Stimulated activated CD8-positive, alpha-beta memory T cell treated with anti-CD3 and anti-CD28 coated beads, Interleukin-4, amount 100 ng/mL, for 24 hours (primary cell): ENCODE data around the gene PDXP.

Source experiments
- DNase-seq: peaks from one replicate; pipeline ENCODE4 v3.0.0-alpha.2; 2020; ENCODE audit warnings: low read depth

The PDXP gene

DNA sequence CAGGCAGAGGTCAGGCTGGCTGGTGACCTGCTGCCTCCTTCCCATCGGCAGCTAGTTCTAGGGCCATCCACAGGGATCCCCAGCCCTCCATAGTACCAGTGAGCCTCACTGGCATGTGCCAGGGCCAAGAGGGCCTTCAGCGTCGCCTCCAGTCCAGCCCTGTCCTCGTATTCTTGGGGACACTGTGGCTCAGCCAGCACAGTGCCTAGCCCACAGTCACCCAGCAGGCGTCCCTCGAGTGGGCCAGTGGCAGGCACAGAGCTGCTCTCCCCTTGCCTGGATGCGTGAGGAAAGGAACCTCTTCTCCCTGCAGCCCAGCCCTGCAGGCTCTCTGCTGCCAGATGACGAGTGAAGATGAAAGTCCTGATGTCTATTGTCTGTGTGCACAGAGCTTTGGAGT is 29.7 kb upstream of the PDXP start:
- no peak for DNase-seq

DNA sequence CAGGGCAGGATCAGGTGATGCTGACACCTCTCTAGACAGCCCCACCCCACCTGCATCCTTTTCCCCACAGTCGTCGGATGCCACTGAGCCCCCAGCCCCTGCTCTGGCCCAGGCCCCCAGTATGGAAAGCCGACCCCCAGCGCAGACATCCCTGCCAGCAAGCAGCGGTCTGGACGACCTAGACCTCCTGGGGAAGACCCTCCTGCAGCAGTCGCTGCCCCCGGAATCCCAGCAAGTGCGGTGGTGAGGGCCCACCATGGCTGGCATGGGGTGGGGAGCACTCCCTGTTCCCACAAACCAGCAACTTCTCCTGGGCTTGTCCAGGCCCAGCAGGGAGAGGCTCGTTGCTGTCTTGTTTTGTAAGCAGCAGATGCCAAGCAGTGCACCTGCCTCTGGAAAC is 28.6 kb upstream of the PDXP start:
- DNase-seq: no peak

DNA sequence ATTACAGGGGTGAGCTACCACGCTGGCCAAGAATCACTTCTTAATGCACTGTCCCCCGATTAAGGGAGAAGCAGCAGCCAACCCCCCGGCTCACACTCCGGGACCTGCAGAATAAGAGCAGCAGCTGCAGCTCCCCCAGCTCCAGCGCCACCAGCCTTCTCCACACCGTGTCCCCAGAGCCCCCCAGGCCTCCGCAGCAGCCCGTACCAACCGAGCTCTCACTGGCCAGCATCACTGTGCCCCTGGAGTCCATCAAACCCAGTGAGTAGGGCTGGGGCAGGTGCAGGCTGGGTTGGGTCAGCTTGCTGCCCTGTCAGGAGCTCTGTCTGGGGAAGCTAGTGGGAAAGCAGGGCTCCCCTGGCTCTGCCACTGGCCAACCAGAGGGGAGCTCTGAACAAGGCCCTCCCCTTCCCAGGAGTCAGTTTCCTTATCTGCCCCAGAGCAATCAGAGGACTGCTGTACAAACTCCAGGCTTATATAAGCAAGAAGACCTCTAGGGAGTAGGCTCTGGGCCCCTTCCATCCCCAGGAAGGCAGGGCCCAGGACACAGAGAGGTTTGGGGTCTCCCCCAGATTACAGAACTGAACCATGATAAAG is 27.6 kb upstream of the PDXP start:
- no peak for DNase-seq

DNA sequence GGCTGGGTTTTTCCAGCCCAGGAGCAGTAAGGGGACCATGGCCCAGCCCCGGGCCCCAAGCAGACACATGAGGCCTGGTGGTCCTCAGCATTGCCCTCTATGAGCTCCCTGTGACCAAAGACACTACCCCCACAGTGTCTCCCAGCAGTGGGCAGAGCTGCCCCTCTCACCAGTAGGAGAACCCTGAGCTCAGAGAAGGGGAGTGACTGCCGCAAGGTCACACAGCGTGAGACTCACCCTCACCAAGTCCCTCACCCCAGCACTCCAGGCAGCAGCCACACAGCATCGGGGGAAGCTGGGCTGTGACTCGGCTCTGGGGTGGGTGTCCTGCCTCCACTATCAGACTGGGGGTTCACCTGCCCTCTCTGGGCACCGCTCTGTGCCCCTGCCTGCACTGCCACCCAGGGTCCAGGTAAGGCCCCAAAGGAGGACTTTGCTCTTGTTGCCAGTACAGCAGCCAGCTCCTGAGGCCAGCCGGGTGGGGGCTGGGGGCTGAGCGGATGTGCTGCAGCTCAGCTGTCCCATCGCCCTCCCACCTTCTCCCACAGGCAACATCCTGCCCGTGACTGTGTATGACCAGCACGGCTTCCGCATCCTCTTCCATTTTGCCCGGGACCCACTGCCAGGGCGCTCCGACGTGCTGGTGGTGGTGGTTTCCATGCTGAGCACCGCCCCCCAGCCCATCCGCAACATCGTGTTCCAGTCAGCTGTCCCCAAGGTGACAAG is 26.9 kb upstream of the PDXP start:
- DNase-seq: no peak

DNA sequence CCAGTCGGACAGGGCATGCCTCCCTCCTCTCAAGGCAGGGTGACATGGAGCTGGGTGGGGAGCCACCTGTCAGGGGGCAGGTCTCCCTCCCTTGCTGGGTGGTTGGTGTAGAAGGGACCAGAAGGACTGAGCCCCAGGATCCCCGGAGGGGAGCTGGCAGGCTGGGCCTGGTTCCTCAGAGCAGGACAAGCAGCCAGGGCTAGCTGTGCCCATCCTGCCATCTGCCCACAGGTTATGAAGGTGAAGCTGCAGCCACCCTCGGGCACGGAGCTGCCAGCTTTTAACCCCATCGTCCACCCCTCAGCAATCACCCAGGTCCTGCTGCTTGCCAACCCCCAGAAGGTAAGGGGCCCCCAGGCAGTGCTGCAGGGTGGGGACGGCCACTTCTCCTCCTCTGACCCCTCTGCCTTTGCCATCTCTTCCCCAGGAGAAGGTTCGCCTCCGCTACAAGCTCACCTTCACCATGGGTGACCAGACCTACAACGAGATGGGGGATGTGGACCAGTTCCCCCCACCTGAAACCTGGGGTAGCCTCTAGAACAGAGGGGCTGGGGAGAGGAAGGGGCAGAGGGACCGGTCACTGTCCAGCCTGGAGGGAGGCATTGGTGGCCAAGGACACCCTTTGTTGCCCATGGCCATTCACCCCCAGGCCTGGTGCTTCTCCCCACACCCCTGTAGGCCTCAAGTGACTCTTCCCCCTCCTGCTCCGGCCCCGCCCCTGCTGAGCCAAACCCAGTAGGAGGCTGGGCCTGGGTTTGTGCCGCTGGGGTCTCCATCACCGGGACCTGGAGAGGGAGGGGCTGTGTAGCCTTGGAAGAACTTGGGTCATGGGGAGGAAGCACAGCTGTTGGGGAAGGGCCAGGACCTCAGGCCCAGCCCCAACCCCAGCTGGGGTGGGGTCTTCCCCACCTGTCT is 26.1 kb upstream of the PDXP start:
- DNase-seq: no peak

DNA sequence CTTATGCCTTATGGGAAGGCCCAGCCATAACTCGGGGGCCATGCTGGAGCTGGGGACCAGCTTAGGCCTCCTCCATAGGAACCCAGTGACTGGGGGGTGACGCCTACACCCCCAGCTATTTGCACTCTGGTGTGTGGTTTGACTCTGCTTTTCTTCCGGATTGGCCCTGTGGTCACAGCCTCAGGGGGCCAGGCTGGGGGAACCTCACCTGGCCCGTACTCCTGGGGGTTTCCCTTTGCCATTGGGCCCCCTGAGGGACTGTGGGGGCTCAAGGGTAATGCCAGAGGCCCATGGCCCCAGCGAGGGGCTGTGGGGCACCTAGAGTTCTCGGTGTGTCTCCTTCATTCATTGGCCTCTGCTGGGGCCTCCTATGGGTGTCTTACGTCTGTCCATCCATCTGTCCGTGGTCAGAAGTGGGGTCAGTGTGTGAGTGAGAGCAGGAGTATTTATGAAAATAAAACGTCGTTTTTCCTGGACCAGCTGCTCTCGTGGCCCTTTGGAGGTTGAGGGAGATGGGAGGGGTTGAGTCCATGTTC is 25.4 kb upstream of the PDXP start:
- DNase-seq: peak; percentile 46

DNA sequence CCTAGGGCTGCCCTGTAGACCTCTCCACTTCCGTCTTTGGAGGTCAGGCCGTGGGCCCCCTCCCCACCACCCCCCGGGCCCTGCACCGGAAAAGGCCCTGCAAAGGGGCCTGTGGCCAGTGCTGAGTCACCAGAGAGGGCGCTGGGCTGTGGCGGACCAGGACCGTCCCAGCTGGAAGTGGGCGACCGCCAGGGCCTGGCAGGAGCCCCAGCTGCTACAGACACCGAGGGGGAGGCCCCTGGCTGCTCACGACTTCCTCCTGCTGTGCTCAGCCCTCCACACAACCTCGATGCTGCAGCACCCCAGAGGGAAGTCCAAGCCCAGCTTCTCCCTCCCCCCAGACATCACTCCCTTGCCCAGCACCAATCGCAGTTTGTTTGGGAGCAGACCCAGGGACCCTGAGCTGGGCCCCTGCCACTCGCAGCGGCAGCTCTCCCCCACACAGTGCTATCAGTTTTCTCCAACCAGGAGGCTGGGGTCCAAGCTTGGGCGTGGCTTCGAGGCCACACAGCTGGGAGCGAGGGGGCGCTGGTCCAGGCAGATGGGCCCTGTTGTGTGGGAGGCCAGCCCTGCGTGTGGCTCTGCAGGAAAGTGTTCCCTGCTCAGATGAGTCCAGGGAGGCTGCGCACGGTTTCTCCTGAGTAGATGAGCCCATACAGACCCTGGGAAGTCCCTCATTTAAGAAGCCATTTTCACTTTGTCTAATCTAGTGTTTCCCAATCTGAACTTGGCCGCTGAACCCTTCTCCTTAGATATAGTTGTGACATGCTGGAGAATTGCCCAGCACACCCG is 24.7 kb upstream of the PDXP start:
- peak; percentile 52 for DNase-seq

DNA sequence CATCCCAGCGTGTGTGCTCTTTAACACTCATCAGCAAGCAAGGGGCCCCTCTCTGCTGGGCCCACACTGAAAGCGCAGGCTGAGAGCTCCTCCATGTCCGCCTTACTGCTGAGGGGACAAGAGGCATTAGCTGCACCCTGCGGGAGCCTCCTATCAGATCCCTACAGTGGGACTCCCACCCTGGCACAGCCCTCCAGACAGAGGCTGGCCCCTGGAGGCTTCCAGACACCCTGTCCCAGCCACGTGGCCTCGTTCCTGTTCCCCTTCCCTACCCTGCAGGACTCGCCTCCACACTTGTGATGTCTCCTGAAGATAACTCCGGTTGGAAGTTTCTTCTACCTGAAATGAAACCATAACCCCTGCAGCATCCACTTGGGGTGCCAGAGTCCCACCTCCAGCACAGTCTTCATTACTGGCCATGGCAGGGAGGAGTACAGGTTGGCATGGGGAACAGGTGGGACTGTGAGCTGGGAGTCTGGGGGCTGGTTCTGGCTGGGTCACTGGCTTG is 24.1 kb upstream of the PDXP start:
- no peak for DNase-seq

DNA sequence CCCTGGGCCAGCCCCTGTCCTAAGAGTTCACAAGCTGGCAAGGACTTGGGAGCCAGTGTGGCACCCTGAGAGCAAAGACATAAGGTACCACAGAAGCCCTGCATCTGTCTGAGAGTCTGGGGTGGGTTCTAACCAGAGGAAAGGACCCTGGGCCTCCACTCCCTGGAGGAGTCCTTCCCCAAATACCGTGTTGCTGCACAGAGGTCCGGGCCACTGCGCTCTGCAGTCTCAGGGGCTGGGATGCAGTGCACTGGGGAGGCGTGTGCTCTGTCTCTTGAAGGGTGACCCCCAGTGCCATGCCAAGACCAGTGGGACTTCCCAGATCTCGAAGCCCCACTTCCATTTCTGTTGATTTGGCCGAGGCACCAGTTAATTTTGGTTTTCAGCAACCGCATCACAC is 23.4 kb upstream of the PDXP start:
- DNase-seq: no peak

DNA sequence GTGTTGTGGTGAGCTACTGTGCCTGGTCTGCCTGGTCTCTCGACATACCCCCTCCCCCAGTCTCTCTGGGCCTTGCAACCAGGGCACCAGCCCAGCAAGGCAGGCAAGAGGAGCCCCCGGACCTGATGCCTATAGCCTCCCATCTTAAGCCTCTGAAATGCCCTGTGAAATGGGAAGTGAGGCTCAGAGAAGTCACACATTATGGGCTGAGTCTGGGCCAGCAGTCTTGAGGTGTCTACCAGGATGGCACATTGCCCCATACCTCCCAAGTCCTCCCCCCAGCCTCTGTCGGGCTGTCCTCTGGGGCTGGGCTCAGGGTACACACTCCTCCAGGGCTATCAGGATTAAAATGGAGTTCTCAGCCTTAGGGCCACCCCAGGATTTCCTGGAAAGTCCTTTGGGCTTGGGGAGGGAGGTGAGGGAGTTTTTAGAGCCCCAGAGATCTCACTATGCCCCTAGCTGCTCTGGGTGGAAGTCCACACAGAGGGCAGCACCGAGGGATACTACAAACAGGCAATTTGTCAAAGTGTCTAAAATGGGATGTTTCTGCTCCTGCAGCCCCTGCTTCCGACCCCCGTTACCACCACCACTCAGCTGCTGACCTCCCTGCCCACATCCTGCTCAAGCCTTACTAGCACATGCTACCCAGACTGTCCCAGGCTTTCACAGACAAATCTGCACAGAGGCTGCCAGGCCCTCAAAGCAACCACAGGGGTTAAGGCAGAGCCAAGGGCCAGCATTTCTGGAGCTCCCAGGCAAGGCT is 22.2 kb upstream of the PDXP start:
- no peak for DNase-seq

DNA sequence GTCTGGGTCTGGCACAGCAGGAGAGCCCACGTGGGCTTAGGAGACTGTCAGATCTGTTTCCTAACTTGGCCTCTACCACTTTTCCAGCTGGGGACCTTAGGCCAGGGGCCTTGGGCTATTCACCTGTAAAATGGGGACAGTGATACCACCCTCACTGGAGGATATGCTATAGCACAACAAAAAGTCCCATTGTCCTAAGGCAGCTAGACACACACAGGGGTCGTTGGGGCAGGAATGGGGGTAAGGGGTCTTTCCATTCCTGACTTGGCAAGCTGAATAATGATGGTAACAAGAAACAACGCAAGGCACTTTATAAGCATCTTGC is 21.6 kb upstream of the PDXP start:
- no peak for DNase-seq

DNA sequence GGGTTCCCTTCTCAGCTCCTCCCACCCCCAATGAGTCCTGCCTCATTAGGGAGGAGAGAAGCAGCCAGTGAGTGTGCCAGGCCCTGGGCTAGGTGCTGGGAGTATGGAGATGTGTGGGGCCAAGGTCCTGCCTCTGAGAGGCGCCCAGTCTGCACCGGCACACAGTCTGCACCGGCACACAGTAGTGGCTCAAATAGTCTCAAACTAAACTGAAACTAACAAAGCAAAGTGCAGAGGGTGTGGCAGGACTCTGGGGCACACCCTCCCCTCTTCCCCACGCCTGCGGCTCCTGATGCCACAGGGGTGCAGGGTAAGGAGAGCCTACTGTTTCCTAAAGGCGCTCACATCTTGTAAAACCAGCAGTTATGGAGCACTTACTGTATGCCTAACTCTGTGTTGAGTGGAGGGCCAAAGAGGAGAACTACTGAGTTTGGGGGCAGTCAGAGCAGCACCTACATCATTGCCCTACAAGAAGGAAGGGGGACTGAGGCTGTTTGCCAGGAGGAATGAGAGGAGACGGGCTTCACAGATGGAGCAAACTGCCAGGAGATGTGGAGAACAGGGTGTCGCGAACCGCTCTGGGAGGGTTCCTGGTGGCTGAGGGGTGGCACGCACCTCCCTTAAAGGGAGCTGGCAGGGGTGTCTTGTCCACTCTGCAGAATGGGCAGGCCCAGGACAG is 20.0 kb upstream of the PDXP start:
- DNase-seq: no peak

DNA sequence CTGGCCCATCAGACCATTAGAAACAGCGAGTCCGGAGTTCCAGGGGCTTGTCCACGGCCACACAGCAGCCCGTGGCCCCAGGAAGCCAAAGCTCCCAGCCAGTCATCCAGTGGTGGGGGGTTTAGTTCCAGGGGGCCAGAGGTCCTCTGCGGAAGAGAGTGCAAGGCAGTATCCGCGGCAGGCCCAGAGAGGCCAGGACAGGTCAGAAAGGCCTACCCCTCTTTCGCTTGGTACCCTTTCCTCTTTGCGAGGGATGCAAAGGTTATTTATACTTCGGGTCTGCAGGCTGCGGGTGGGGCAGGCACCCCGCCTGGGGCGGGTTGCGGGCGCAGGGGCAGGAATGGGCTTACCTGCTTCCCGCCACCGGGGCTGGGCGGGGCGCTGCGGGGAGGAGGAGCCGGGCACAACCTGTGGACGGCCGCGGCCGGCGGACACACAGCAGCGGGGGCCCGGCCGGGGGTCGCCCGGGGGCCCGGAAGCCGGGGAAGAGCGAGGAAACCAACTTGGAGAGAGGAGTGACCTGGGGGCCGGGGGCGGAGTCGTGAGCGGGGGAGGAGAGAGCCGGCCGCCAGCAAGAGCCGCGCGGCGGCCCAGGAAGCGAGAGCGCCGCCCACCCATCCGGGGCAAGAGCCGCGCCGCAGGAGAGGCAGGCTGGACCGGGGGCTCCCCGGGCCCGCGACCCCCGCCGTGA is 19.3 kb upstream of the PDXP start, which contains the start of gene SH3BP1:
SH3BP1 (plus strand) TSS at position 600 of the 691 bp plus-strand sequence. CDS start 119 bp downstream, outside the sequence.
- DNase-seq: peak; percentile 50

DNA sequence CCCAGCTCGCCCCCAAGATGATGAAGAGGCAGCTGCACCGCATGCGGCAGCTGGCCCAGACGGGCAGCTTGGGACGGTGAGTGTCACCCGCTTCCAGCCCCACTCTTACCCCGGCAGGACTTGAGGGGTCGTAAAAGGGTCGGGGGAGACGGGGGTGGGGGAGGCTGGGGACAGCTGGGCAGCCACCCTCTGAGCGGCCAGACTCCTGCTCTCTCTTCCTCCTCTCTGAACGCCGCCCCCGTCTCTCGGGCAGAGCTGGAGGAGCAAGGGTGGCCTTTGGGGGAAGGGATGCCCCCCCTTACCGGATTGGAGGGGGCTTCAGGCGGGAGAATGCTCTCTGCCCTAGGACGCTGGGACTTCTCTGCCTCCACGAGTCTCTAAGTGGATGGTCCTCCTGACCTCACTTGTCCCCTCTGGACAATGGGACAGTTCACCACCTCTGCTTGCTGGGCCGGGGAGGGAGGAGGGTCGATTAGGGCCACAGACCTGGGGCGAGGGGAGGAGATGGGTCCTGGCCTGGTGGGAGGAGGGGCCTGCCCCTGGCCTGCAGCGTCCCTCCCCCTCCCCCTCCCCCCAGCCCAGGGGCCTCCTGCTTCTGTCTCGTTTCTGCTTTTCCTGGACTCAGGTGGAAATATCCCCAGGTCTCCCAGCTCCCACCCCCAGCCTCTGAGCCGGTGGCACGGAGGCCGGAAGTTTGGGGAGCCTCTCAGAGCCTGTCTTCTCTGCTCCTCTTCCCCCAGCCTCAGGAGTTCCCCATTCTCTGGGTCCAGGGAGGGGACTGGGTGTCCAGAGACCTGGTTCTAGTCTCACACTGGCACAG is 18.5 kb upstream of the PDXP start:
- DNase-seq: no peak

DNA sequence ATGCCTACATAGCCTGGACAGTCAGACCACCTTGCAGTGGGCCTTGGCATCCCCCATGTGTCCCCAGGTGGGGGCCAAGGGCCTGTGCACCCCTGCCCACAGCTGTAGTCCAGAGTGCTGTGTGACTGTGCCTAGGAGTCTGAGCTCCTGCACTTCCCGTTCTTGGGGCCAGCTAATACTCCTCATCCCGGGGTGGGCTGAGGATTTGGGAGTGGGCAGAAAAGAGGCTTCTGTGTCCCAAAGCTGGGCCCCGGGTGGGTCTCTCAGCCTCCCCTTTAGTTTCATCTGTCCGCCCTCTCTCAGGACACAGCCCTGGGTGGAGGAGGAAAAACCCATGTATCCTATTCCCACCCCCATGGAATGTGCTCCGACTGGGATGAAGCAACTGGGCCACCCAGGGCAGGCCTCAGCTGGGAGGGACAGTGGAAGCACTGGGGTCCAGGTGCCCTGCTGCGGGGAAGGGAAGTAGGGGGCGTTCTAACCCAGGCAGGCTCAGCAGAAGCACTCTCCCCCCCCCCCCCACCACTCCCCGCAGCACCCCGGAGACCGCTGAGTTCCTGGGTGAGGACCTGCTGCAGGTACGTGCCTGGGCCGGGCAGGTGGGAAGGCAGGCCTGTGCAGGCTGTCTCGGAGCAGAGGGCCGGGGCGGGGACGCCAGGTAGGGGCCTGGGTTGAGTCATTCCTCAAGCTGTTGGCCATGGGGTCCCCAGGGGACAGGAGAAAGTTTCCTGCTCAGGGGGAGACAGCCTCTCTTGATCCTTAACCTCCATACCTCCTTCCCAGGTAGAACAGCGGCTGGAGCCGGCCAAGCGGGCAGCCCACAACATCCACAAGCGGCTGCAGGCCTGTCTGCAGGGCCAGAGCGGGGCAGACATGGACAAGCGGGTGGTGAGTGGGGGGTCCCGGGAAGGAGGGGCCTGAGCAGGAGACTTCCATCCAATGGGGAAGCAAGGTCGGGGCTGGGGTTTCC is 17.6 kb upstream of the PDXP start:
- DNase-seq: no peak

DNA sequence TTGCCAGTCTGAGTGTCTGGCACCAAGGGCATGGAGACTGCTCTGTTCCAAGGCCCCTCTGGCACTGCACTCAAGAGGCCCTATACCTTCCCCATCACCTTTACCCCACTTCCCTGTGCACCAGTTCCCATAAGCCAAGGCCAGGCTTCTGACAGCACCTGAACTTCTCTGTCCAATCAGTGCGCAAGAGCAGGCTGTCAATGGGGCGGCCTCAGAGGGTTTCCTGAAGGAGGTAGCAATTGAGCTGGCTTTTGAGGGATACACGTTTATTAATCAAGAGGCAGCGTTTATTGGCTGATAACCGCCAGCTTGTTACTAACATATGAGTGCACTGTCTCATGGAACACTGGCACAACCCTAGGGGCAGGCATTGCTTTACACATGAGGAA is 17.0 kb upstream of the PDXP start:
- DNase-seq: no peak

DNA sequence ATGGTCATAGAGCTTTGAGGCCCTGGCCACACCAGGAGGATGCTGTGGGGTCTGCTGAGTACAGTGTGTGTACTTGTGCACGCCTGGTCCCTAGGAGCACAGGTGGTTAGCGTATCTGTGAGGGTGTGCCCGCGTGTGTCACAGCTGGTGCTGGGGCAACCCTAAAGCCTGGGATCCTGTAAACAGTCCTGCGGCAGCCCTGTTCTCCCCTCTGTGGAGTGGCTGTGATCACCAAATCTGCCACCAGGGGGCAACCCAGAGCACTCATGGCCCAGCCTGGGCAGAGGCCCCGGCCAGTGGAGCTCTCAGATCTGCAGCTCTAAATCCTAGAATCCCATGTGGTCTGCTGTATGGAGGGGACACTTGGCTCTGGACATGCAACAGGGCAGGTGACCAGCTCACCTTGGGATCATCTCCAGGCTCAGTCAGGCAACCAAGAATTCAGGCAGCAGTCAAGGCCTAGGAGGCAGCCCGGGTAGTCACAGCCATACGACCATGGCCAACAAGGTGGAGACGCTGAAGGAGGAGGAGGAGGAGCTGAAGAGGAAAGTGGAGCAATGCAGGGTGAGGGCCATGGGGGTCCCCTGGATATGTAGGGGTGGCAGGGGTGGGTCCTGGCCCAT is 15.2 kb upstream of the PDXP start:
- peak; percentile 82 for DNase-seq
